Measurements from ENCODE around the gene SYT15.
"Not testable (repeated sequence)": the region's sequence is repeated elsewhere in the genome, so short reads cannot be mapped to it uniquely, and the experiment has no call there.

The SYT15 gene

DNA sequence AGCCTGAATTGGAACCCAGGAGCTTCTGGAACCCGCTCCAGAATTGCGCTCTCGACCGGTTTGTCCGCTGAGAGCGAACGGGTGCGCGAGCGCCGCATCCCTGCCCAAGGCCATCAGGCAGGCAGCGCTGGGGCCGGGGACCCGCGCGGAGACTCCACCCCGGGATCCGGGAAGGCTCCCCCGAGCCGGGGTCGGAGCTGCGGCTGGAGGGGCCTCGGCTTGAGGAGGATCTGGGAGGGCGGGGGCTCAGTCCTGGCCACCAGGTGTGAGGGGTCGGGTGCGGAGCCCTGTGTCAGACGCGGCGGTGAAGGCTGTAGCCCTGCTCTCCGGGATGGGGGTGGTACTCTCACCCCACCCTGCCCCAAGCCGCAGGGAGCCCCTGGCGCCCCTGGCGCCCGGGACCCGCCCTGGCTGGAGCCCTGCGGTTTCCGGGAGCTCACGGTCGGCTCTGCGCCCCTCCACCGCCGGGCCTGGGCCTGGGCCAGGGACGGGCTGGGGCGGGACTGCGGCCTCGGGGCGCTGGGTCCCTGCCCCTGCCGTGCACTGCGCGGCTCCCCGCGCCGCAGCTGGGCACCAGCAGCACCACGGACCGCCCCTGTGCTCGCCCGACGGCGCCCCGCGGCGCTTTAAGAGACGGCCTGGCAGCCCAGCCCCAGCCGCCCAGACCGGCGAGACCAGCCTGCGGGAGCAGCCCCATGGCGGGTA is at the start of gene SYT15:
Gene SYT15 (plus strand): TSS at position 655 of the 705 bp plus-strand sequence. CDS start 41 bp downstream, at position 696.
- not testable (repeated sequence) for DNase-seq

DNA sequence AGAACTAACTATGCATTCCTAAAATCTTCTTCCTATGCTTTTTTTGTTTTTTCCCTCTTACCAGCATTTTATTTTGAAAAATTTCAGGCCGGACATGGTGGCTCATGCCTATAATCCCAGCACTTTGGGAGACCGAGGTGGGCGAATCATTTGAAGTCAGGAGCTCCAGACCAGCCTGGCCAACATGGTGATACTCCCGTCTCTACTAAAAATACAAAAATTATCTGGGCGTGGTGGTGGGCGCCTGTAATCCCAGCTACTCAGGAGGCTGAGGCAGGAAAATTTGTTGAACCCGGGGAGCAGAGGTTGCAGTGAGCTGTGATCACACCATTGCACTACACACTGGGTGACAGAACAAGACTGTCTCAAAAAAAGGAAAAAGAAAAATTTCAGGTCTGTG is 49.2 kb upstream of the SYT15 start:
- DNase-seq, result not testable (repeated sequence)

DNA sequence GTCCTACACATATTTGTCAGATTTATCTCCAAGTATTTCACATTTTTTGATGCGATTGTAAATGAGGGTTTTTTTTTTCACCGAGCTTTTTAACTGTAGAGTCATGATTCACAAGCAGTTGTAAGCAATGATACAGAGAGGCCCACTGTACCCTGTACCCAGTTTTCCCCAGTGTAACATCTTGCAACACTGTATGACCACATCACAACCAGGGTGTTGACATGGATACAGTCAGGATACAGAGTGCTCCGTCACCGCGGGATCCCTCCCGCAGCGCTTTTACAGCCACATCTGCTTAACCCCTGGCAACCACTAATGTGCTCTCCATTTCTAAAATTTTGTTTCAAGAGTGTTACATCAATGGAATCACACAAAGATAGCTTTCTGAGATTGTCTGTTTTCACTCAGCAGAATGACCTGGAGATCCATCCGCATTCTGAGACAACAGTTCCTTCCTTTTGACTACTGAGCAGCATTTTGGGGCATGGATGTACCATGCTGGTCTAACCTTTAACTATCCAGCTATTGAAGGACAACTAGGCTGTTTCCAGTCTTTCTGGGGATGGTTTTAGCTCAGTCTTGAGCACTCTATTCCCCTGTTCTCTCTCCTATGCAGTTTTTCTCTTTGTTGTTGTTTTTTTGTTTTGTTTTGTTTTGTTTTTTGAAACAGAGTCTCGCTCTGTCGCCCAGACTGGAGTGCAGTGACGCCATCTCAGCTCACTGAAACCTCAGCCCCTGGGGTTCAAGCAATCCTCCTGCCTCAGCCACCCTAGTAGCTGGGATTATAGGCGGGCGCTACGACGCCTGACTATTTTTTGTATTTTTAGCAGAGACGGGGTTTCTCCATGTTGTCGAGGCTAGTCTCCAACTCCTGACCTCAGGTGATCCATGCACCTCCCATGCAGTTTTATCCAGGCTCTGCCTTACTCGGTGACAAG is 48.4 kb upstream of the SYT15 start:
- no peak for DNase-seq

DNA sequence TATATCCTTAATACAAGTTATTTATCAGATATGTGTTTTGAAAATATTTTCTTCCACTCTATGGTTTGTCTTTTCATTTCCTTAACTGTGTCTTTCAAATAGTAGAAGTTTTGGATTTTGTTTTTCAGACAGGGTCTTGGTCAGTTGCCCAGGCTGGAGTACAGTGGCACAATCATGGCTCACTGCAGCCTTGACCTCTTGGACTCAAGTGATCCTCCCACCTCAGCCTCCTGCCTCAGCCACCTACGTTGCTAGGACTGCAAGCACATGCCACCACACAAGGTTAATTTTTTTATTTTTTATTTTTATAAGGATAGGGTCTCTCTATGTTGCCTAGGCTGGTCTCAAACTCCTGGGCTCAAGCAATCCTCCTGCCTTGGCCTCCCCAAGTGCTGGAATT is 46.7 kb upstream of the SYT15 start:
- DNase-seq, result not testable (repeated sequence)

DNA sequence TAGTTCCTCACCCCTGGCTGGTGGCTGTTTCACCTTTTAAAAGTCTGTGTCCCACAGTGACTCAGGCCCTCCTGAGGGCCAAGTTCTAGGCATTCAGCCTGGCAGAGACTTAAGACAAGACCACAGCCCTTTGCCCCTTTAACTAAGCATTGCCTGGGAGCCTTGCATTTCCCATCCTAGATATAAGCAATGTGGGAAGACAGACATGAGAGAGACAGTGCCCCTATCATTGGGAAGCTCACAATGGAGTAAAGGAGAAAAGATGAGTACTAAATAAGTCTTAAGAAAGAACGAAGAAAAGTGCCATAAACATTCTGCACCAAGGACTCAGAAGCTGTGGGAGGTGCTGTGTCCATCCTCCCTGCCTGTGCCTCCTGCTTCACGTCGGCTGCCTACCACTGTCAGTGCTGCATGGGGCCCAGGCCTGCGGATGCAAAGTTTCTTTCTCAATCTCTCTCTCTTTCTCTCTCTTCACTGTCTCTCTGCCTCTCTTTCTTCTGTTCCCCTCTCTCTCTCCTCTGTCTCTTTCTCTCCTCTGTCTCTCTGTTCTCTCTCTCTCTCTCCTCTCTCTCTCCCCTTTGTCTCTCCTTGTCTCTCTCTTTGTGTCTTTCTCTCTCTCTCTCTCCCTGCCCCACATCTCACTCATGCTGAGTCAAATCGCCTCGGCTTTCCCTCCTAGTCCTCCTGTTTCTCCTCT is 44.0 kb upstream of the SYT15 start:
- no peak for DNase-seq

DNA sequence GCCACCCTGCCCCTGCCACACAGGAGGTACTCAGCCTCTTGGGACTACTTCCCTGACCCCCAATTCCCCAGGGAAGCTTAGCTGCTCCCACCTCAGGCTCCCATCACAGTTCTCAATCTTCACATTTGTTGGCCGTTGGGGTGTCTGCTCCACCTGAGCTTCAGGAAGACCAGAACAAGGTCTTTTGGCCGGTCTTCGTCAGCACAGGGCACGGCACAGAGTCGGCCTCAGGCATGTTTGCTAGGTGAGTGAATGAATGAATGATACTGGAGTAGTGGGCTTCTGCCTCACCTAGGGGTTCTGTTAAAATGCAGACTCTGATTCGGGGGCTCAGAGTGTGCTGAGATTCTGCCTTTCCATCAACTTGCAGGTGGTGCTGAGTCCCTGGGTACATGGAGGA is 42.8 kb upstream of the SYT15 start:
- no peak for DNase-seq

DNA sequence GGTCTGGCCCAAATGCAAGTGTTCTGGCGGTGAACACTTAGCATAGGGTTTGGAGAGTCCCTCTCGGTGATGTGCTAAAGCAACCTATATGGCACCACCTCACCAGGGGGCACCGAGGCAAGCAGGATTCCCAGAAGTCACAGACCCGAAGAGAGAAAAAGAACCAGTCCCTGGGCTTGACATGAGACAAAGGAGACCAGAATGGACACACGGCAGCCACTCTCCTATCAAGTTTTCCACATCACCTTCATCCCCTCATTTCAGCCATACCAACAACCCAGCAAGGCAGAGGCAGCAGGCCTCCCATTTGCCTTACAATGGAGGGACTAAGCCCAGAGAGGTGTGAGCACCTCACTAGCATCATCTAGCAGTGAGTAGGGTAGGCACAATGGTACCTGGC is 42.1 kb upstream of the SYT15 start:
- DNase-seq, result no peak

DNA sequence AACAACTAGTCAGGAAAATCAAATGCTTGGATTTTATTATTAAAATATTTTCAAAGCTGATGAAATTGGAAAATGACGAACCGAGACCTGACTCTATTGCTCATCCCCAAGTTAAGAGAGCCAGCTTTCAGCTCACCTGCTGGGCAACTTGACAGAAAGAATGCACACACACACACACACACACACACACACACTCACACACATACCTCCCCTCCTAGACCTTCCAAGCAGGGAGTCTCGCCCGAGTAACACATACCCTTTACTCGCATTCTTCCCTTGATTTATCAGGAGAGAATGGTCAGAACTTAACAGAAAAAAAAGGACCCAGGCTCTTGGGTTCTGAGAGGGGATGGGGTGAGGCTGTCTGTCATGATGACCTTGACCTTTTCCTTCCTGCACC is 41.6 kb upstream of the SYT15 start:
- DNase-seq, result no peak

DNA sequence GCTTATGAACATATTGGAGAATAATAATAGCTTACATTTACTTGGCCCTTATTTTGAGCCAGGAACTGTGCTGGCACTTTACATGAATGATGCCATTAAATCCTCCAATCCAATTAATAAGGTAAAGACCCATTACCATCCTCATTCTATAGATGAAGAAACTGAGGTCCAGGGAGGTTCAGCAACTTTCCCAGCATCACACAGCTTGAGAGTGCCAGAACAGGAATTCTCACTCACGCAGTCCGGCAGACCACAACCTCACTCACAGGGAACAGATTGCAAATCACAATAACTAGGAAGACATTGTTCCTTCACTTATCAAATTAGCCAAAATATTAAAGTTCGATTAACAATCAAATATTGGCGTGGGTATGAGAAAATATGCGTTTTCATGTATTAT is 40.8 kb upstream of the SYT15 start:
- no peak for DNase-seq

DNA sequence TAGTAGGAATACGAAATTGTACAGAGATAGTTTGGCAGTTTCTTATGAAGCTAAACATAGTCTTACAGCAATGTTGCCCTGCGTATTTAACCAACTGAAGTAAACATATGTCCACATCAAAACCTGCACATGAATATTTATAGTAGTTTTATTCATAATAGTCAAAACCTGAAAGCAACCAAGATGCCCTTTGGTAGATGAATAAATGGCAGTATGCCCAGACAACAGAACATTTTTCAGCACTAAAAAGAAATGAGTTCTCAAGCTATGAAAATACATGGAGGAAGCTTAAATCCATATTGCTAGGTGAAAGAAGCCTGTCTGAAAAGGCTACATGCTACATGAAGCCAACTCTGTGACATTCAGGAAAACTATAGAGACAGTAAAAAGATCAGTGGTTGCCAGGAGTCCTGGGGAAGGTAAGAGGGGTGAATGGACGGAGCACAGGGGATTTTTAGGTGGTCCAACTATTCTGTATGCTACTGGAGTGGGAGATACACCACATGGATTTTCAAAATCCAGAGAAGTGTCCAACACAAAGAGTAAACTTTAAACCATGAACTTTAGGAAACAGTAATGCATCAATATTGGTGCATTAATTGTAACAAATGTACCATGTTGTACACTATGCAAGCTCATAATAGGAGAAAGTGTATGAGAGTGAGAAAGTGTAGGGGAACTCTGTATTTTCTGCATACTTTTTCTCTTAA is 40.1 kb upstream of the SYT15 start:
- no peak for DNase-seq

DNA sequence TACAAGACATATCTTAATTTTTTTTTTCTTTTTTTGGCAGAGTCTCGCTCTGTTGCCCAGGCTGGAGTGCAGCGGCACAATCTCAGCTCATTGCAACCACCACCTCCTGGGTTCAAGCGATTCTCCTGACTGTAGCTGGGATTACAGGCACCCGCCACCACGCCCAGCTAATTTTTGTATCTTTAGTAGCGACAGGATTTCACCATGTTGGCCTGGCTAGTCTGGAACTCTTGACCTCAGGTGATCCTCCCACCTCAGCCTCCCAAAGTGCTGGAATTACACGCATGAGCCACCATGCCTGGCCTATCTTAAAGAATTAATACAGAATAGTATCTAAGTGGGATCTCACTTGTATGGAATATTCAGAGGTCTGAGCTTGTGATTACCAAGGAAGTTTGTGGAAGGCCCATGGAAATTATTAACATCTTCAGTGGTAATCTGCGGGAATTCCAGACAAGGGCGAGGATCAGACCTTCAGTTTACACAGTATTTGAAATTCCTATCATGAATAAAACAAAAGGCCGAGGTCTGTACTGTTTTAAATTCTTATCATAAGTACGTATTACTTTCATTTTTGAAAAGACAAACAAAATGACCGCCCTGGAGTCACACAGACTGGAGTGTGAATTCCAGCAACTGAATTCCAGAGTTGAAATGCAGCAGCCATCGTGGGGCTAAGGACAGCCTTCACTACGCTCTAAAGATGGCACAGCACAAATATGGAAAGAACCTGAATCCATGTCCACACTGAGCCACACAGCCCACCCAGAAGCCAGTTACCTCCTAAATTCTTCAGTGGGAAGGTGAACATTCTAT is 39.1 kb upstream of the SYT15 start:
- no peak for DNase-seq

DNA sequence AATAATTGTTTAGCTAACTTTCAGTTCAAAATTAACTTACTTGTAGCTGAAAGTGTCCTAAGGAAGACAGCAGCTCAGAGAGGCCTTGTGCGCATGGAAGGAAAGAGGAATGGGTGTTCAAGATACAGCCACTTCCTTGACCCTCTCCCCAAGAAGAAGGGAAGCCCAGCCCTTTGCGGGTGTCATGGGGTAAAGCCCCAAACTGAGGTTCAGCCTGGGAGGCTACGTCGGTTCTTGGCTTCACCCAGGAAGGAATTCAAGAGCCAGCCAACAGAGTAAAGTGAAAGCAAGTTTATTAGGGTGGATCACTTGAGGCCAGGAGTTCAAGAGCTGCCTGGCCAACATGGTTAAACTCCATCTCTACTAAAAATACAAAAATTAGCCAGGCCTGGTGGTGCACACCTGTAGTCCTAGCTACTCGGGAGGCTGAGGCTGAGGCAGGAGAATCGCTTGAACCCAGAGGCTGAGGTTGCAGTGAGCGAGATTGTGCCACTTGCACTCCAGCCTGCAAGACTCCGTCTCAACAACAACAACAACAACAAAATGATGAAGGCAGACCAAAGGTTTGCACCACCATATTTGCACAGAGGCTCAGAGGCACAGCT is 38.4 kb upstream of the SYT15 start:
- no peak for DNase-seq

DNA sequence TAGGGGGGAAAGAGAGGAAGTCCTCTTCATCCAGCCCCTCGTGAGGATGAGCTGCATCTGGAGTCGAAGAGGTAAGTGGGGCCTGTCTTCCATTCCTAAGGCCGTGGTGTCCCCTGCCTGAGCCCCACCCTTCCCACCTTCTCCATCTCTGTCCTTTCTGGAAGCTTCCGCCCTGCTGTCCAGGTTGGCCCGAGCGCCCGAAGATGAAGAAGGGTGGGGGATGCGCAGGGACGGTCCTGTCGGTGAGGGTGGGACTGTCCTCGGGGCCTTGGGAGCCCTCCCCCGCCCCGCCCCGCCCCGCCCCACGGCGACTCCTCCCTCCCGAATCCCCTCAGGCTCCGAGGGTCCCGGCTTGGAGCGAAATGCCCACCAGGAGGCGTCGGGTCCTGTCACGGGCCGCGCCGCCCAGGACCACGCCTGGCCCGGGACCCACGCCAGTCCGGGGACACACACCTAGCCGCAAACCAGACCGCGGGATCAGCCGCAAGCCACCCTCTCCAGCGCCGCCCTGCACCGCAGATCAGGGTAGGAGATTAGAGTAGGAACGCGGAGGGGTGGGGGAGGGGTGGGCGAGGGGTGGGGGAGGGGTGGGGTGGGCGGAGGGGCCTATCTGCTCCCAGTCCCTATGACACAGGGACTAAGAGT is 37.8 kb upstream of the SYT15 start:
- DNase-seq, result no peak

DNA sequence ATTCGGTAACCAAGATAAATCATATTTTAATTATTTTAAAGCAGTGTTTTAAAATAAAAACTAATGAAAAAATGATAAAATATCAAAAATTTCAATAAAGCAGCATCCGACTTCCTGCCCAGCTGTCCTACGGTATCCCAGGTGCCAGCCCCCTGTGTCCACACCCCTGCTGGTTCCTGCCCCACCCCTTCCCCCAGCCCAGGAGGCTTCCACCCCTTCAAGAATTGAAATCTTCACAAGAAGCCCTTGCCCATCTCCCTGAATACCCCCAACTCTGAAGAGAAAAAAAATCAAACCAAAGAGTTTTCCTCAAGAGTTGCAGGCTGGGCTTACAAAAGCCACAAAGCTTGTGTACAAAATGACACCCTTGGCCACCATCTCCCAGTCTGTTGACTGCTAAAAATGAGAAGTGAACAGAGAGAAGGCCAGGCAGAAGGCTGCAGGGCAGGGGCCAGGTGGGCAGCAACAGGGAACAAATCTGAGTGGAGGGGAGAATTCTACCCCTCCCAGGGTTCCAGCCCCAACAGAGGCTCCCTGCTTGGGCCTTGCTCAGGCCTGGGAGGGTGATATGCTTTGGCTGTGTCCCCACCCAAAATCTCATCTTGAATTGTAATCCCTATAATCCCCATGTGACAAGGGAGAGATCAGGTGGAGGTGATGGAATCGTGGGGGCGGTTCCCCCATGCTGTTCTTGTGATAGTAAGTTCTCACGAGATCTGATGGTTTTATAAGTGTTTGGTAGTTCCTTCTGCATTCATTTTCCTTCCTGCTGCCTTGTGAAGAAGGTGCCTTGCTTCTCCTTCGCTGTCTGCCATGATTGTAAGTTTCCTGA is 37.0 kb upstream of the SYT15 start:
- no peak for DNase-seq

DNA sequence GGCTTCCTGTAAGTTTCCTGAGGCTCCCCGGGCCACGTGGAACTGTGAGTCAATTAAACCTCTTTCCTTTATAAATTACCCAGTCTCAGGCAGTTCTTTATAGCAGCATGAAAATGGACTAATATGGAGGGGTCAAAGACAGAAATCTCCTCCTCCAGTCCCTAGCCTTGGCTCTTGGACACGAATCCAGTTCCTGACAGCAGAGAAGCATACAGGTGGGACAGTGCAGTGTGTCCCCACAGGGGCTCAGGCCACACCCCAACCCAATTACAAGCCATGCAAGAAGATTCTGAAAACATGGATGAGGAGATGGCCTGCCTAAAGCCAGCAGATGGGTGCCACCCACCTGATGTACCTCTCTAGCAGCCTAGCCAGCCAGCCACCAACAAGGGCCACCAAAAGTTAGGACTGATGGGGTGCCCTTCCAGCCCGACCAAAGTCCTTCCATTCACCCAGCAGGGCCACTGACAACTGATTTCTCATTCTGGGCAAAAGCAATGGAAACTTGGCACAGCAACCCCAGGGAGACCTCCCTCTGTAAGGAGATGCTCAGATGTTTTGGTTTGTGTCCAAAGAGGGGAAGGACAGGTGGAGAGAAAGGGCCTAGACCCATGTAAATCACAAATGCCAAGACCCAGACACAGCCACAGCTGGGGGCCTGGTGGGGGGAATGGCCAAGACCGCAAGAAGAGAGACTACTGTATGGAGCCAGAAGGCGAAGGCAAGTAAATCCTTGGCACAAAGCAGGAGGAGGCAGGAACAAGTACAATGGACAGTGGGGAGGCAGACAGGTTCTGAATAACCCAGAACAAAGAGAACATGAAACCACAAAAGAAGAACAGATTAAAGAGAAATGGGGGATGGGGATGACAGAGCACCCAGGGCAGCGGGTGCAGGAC is 36.1 kb upstream of the SYT15 start:
- DNase-seq, result no peak

DNA sequence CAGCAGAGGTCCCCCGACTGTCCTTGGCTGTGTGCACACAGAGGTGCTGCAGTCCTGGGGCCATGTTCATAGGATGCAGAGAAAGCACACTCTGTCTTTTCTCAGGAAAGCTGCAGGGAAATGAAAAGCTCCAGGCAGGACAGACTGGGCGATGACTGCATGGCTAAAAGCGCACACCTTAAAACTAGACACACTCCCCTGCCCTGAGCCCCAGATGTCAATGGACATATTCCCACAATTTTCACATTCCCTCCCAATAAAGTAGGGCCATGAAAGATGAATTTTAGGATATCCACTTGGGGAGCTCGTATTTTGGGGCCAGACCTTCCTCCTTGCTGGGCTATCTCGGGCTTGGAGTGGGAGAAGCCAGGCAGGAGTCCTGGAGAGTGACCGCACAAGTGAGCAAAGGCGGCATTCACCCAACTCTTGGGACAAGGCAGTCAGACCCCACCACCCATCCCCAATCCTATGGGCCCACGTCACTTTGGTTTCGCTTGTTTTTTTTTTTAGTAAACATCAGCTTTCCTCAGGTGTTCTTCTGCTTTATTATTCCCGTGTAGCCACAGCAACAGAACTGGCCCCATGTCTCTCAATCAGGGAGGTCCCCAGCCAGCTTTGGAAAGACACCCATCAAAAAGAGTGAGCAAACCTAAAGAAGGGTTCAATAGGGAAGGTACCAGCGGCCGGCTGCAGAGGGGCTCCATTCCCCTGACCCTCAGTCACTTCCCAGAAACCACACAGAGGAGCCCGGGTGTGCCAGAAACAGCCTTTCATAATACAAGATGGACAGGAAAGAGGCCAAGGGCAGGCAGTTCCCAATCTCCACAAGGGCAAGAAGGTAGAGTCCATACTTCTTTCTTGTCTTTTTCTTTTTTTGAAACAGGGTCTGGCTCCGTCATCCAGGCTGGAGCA is 35.2 kb upstream of the SYT15 start:
- no peak for DNase-seq

DNA sequence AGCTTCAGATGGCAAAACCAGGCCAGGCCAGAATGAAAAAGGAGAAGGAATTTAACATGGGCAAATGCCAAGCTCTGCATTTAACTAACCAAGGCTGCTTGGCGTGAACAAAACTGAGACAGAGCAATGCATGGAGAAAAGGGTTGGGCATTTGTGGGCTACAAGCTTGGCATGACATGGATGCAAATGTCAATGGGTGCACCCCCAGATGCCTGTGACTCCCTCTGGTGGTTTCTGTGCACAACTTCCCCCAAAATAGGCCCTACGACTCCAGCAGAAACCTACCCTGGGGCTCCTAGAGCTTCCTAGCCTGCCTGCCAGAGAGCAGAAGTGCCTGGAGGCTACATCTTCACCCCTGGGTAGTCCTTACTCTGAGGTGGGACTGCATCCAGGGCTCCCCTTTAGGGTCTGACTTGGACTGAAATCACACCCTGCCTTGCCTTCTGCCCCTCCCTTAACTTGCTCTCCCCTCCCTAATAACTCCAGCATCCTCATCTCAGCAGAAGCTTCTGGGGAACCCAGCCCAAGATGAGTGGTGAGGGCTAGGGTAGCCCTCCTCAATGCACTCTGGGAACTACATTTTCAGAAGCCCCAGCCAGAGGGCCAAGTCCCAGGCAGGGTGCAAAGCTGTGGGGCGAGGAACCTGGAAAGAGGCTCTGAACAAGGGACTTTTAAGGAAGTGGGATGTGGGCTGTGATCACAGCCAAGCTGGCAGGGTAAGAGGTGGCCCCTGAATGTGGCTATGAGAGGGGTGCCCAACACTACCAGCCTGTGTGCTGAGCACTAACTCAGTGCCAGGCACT is 33.7 kb upstream of the SYT15 start:
- peak; percentile 20 to 50 for DNase-seq

Measured in AML-193 (cell line).